ENCODE data around the gene HPD.

Gene HPD

DNA sequence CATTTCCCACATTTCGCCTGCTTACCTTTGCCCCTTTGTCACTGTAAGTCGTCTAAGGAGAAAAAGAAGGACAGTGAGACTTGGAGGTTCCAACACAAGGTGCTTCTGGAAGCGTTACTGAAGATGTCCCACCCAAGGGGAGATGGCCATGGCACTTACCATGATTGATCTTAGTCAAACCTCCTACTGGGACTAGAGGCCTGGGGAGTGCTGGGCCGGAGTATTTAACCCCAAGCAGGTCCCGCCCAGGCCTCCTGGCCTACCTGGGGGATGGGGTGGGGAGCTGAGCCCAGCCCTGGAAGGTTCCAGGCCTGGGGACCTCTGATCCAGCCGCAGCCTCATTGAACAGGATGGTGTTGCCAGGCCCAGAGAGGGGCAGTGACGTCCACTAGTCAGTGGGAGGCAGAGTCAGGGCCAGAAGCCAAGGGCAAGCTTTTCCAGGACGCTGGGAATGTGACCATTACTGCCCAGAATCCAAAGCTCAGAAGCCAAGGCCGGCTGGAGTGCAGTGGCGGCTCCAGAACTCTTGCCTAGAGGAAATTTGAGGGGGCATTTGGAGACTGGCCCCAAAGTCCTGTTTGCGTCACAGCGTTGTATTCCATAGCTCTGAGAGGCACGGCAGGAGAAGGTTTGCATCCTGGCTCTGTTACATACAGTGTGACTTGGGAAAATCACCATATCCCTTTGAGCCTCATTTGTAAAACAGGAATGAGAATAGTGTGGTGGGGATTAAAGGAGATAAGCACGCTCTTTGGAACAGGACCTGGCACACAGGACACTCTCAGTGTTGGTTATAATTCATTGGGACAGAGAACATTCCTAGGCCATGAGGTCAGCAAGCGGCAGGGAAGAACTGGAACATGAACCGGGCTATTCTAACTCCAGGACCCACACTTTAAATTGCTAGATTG lies at the start of gene HPD:
Gene HPD, minus strand, starts transcription at position 198 of the 911 bp plus-strand sequence. Its CDS starts 36 bp downstream, at position 162.
- TF ChIP-seq ZFP3 (CRISPR knock-in tag; IDR thresholded peaks at IDR 0.05): peak; percentile 23; the same call in 1 of the 2 replicates
- TF ChIP-seq SNAI2 (CRISPR knock-in tag; IDR thresholded peaks at IDR 0.05): 0 out of 2 replicates have a peak, but pooled peaks have one; percentile 27
- TF ChIP-seq ZFP30 (CRISPR knock-in tag; IDR thresholded peaks at IDR 0.05): no peak
- no peak for TF ChIP-seq ZNF8 (CRISPR knock-in tag; IDR thresholded peaks at IDR 0.05)
- ATAC-seq: peak; percentile 89

DNA sequence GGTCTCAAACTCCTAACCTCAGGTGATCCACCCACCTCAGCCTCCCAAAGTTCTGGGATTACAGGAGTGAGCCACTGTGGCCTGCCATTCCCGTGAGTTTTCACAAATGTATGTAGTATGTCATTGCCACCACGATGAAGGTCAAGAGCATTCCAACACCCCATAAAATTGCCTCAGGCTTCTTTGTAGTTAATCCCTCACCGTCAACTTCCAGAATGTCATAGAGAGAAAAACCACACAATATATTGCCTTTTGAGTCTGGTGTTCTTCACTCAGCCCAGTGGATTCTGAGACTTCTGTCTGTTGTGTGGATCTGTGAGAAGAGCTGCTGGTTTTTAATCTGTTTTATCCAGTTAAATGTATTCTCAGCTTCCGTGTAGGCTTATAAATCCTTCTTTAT lies 47.1 kb upstream of the HPD start:
- no peak for ATAC-seq
- TF ChIP-seq ZNF565 (CRISPR knock-in tag; conservative IDR thresholded peaks at IDR 0.05; ENCODE audit: low read depth) (no peak), TOX (CRISPR knock-in tag; IDR thresholded peaks at IDR 0.05; ENCODE audit: borderline replicate concordance) (no peak), ZC3H10 (CRISPR knock-in tag; IDR thresholded peaks at IDR 0.05) (no peak), RARB (CRISPR knock-in tag; IDR thresholded peaks at IDR 0.05) (no peak), ARNTL (CRISPR knock-in tag; IDR thresholded peaks at IDR 0.05; ENCODE audit: borderline replicate concordance, low read depth) (no peak), ZNF8 (CRISPR knock-in tag; IDR thresholded peaks at IDR 0.05) (no peak), TCF4 (CRISPR knock-in tag; IDR thresholded peaks at IDR 0.05; ENCODE audit: borderline replicate concordance) (no peak)
- TF ChIP-seq, protein P1, sequence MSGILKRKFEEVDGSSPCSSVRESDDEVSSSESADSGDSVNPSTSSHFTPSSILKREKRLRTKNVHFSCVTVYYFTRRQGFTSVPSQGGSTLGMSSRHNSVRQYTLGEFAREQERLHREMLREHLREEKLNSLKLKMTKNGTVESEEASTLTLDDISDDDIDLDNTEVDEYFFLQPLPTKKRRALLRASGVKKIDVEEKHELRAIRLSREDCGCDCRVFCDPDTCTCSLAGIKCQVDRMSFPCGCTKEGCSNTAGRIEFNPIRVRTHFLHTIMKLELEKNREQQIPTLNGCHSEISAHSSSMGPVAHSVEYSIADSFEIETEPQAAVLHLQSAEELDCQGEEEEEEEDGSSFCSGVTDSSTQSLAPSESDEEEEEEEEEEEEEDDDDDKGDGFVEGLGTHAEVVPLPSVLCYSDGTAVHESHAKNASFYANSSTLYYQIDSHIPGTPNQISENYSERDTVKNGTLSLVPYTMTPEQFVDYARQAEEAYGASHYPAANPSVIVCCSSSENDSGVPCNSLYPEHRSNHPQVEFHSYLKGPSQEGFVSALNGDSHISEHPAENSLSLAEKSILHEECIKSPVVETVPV (CRISPR knock-in tag; IDR thresholded peaks at IDR 0.05): no peak

DNA sequence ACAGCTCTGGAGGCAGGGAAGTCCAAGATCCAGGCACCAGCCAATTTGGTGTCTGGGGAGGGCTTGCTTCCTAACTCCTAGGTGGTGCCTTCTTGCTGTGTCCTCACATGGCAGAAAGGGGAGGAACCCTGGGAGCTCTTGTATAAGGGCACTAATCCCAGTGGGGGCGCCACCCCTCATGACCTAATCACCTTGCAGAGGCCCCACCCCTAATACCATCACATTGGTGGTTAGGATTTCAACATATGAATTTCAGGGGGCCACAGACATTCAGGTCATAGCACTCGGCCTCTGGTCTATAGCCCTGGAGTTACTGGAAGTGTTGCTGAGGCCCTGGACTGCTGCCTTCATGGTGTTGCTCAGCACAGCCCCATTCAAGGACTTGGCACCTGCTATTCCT lies 44.5 kb upstream of the HPD start:
- ATAC-seq: no peak; the same call in 2 of the 3 replicates
- TF ChIP-seq BACH2 (CRISPR knock-in tag; IDR thresholded peaks at IDR 0.05; ENCODE audit: borderline replicate concordance): no peak
- TF ChIP-seq ZFP30 (CRISPR knock-in tag; IDR thresholded peaks at IDR 0.05): no peak
- TF ChIP-seq ESRRG (CRISPR knock-in tag; IDR thresholded peaks at IDR 0.05): no peak
- no peak for TF ChIP-seq TOX (CRISPR knock-in tag; IDR thresholded peaks at IDR 0.05; ENCODE audit: borderline replicate concordance)
- TF ChIP-seq ZFP3 (CRISPR knock-in tag; IDR thresholded peaks at IDR 0.05): no peak
- TF ChIP-seq RARB (CRISPR knock-in tag; IDR thresholded peaks at IDR 0.05): no peak
- no peak for TF ChIP-seq ARNTL (CRISPR knock-in tag; IDR thresholded peaks at IDR 0.05; ENCODE audit: borderline replicate concordance, low read depth)
- no peak for TF ChIP-seq ZC3H10 (CRISPR knock-in tag; IDR thresholded peaks at IDR 0.05)
- TF ChIP-seq, protein P2, sequence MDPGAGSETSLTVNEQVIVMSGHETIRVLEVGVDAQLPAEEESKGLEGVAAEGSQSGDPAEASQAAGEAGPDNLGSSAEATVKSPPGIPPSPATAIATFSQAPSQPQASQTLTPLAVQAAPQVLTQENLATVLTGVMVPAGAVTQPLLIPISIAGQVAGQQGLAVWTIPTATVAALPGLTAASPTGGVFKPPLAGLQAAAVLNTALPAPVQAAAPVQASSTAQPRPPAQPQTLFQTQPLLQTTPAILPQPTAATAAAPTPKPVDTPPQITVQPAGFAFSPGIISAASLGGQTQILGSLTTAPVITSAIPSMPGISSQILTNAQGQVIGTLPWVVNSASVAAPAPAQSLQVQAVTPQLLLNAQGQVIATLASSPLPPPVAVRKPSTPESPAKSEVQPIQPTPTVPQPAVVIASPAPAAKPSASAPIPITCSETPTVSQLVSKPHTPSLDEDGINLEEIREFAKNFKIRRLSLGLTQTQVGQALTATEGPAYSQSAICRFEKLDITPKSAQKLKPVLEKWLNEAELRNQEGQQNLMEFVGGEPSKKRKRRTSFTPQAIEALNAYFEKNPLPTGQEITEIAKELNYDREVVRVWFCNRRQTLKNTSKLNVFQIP (CRISPR knock-in tag; IDR thresholded peaks at IDR 0.05; ENCODE audit: borderline replicate concordance, low read depth): no peak
- TF ChIP-seq, protein P1 (CRISPR knock-in tag; IDR thresholded peaks at IDR 0.05): no peak
- TF ChIP-seq GLIS3 (CRISPR knock-in tag; IDR thresholded peaks at IDR 0.05): no peak
- no peak for TF ChIP-seq PPARA (CRISPR knock-in tag; IDR thresholded peaks at IDR 0.05; ENCODE audit: borderline replicate concordance)
- TF ChIP-seq ISL1 (CRISPR knock-in tag; IDR thresholded peaks at IDR 0.05): no peak
- TF ChIP-seq, protein P3, sequence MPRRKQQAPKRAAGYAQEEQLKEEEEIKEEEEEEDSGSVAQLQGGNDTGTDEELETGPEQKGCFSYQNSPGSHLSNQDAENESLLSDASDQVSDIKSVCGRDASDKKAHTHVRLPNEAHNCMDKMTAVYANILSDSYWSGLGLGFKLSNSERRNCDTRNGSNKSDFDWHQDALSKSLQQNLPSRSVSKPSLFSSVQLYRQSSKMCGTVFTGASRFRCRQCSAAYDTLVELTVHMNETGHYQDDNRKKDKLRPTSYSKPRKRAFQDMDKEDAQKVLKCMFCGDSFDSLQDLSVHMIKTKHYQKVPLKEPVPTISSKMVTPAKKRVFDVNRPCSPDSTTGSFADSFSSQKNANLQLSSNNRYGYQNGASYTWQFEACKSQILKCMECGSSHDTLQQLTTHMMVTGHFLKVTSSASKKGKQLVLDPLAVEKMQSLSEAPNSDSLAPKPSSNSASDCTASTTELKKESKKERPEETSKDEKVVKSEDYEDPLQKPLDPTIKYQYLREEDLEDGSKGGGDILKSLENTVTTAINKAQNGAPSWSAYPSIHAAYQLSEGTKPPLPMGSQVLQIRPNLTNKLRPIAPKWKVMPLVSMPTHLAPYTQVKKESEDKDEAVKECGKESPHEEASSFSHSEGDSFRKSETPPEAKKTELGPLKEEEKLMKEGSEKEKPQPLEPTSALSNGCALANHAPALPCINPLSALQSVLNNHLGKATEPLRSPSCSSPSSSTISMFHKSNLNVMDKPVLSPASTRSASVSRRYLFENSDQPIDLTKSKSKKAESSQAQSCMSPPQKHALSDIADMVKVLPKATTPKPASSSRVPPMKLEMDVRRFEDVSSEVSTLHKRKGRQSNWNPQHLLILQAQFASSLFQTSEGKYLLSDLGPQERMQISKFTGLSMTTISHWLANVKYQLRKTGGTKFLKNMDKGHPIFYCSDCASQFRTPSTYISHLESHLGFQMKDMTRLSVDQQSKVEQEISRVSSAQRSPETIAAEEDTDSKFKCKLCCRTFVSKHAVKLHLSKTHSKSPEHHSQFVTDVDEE (CRISPR knock-in tag; IDR thresholded peaks at IDR 0.05): no peak
- TF ChIP-seq ZNF8 (CRISPR knock-in tag; IDR thresholded peaks at IDR 0.05): no peak
- TF ChIP-seq, protein P4, sequence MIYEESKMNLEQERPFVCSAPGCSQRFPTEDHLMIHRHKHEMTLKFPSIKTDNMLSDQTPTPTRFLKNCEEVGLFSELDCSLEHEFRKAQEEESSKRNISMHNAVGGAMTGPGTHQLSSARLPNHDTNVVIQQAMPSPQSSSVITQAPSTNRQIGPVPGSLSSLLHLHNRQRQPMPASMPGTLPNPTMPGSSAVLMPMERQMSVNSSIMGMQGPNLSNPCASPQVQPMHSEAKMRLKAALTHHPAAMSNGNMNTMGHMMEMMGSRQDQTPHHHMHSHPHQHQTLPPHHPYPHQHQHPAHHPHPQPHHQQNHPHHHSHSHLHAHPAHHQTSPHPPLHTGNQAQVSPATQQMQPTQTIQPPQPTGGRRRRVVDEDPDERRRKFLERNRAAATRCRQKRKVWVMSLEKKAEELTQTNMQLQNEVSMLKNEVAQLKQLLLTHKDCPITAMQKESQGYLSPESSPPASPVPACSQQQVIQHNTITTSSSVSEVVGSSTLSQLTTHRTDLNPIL (CRISPR knock-in tag; IDR thresholded peaks at IDR 0.05; ENCODE audit: low read depth): no peak
- TF ChIP-seq, protein P5, sequence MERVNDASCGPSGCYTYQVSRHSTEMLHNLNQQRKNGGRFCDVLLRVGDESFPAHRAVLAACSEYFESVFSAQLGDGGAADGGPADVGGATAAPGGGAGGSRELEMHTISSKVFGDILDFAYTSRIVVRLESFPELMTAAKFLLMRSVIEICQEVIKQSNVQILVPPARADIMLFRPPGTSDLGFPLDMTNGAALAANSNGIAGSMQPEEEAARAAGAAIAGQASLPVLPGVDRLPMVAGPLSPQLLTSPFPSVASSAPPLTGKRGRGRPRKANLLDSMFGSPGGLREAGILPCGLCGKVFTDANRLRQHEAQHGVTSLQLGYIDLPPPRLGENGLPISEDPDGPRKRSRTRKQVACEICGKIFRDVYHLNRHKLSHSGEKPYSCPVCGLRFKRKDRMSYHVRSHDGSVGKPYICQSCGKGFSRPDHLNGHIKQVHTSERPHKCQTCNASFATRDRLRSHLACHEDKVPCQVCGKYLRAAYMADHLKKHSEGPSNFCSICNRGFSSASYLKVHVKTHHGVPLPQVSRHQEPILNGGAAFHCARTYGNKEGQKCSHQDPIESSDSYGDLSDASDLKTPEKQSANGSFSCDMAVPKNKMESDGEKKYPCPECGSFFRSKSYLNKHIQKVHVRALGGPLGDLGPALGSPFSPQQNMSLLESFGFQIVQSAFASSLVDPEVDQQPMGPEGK (CRISPR knock-in tag; IDR thresholded peaks at IDR 0.05; ENCODE audit: borderline replicate concordance): no peak
